Smooth muscle cell (in vitro differentiated cells): ENCODE data around the gene GRID2. TPM values are rescaled to one million over a fixed set of nuclear protein-coding genes. Genes with fewer than 3 reads are reported as not detected.

ENCODE experiments used
- DNase-seq: peaks from one replicate; lab custom pipeline; 2025; ENCODE audit not compliant: unreplicated experiment; lab: John Stamatoyannopoulos, UW
- H2AFZ ChIP-seq: fragments of 200-600 bp; sonication (generic); 2 replicates; pipeline ENCODE4 v1.6.0; 2016; ENCODE audit warnings: antibody characterized with exemption, low read depth, mild to moderate bottlenecking
- H3F3A ChIP-seq: fragments of 200-600 bp; sonication (generic); 2 replicates; pipeline ENCODE4 v1.6.0; 2017; ENCODE audit warnings: antibody characterized with exemption, low read depth
- H3K27ac ChIP-seq: fragments of 200-600 bp; sonication (generic); 2 replicates; pipeline ENCODE4 v1.5.1; 2016; ENCODE audit warnings: low read depth, mild to moderate bottlenecking
- H3K27me3 ChIP-seq: fragments of 200-600 bp; sonication (generic); 2 replicates; pipeline ENCODE4 v1.6.1; 2016; ENCODE audit warnings: low read depth, mild to moderate bottlenecking
- H3K36me3 ChIP-seq: fragments of 200-600 bp; sonication (generic); 2 replicates; pipeline ENCODE4 v1.5.1; 2016; ENCODE audit warnings: low read depth
- H3K4me1 ChIP-seq: fragments of 200-600 bp; sonication (generic); 2 replicates; pipeline ENCODE4 v1.5.1; 2016; ENCODE audit warnings: low read depth
- H3K4me2 ChIP-seq: fragments of 200-600 bp; sonication (generic); 2 replicates; pipeline ENCODE4 v1.6.0; 2016; ENCODE audit warnings: mild to moderate bottlenecking
- H3K4me3 ChIP-seq: fragments of 200-600 bp; sonication (generic); 2 replicates; pipeline ENCODE4 v1.5.1; 2016; ENCODE audit warnings: mild to moderate bottlenecking
- H3K79me2 ChIP-seq: fragments of 200-600 bp; sonication (generic); 2 replicates; pipeline ENCODE4 v1.6.0; 2016; ENCODE audit warnings: low read depth, mild to moderate bottlenecking
- H3K9ac ChIP-seq: fragments of 200-600 bp; sonication (generic); 2 replicates; pipeline ENCODE4 v1.6.0; 2016; ENCODE audit warnings: low read depth
- H3K9me3 ChIP-seq: fragments of 200-600 bp; sonication (generic); replicated peaks from 2 replicates; pipeline ENCODE4 v1.5.1; 2016; ENCODE audit warnings: low read depth
- H4K20me1 ChIP-seq: fragments of 200-600 bp; sonication (generic); 2 replicates; pipeline ENCODE4 v1.6.0; 2016; ENCODE audit warnings: low read depth
- CTCF ChIP-seq: fragments of 200-600 bp; sonication (generic); IDR thresholded peaks from 2 replicates; pipeline ENCODE4 v1.5.1; 2017; ENCODE audit warnings: borderline replicate concordance, mild to moderate bottlenecking, antibody characterized with exemption; ENCODE audit not compliant: insufficient read depth, poor library complexity, severe bottlenecking
- WGBS: methylation state at CpG from one replicate; pipeline ENCODE4 v1.1.7; 2016; ENCODE audit warnings: low lambda C conversion rate; 5-methylcytosine and 5-hydroxymethylcytosine counted together
- polyA plus RNA-seq: library from polyadenylated mRNA; unstranded; fragments of >200 nt; fragmentation: Nextera tagmentation; extraction: Ambion mirVana; gene quantifications from 2 replicates; pipeline ENCODE4 v1.2.1, GENCODE V29; 2016
- small RNA-seq: library from RNA; depleted of rRNA; stranded (forward); fragments of <200 nt; gene quantifications from one replicate; pipeline ENCODE3, GENCODE V24; 2014
- total RNA-seq: library from RNA; depleted of rRNA; stranded (reverse); fragments of >200 nt; gene quantifications from 2 replicates; pipeline ENCODE4 v1.2.3, GENCODE V29; 2014

Gene GRID2
- total and polyA plus RNA-seq, 2 experiments from 2014 or later = 1.2 TPM; not detected in 1

GRCh38 chr4:93814141-93814540 lies 1510.4 kb downstream of the GRID2 start:
- Histone ChIP-seq H3K4me3 (no peak overlapping the region), H4K20me1 (no peaks in the 10 kb centered on the region), H3K27me3 (peaks cover 26% of the 10 kb centered on the region), H3K27ac (no peak overlapping the region), H3K9ac (no peak overlapping the region), H3K9me3 (no peaks in the 10 kb centered on the region), H3K36me3 (no peaks in the 10 kb centered on the region), H3K4me2 (no peak overlapping the region), H3K4me1 (no peaks in the 10 kb centered on the region), H2AFZ (no peak overlapping the region), H3K79me2 (no peaks in the 10 kb centered on the region), H3F3A (no peaks in the 10 kb centered on the region)
- no peak for DNase-seq
- TF ChIP-seq CTCF = no peak
- WGBS = 78% methylated on average over 3 of the region's 3 CpGs

- Histone ChIP-seq H3K79me2 (no peaks in the 10 kb centered on the region), H3K4me3 (no peak overlapping the region), H3K27me3 (peaks cover 29% of the 10 kb centered on the region), H4K20me1 (no peaks in the 10 kb centered on the region), H3K27ac (no peak overlapping the region), H3K9ac (no peak overlapping the region), H3K4me2 (no peak overlapping the region), H3F3A (no peaks in the 10 kb centered on the region), H2AFZ (no peak overlapping the region), H3K9me3 (no peaks in the 10 kb centered on the region), H3K36me3 (no peaks in the 10 kb centered on the region), H3K4me1 (no peaks in the 10 kb centered on the region)
- 70% methylated on average over 4 of the region's 4 CpGs for WGBS
- TF ChIP-seq CTCF = no peak
- no peak for DNase-seq
Measured at GRCh38 chr4:93814722-93815121, 1511.0 kb downstream of the GRID2 start.

Small RNA genes within 50 kb of the gene (small RNA-seq; reads per million reads assigned to genes)
- not detected for gene RNA5SP164
